SHP77 treated with DMSO at 0.1 percent for 48 hours (cell line): ENCODE data around the gene FOXP1.

Experiments used
- DNase-seq: peaks from one replicate; lab custom pipeline; 2025; lab: John Stamatoyannopoulos, UW

FOXP1 gene

GRCh38 chr3:71005702-71006321 lies 577.7 kb downstream of the FOXP1 start:
- DNase-seq: no peak

GRCh38 chr3:71003511-71003910 lies 580.0 kb downstream of the FOXP1 start:
- DNase-seq: no peak

DNA sequence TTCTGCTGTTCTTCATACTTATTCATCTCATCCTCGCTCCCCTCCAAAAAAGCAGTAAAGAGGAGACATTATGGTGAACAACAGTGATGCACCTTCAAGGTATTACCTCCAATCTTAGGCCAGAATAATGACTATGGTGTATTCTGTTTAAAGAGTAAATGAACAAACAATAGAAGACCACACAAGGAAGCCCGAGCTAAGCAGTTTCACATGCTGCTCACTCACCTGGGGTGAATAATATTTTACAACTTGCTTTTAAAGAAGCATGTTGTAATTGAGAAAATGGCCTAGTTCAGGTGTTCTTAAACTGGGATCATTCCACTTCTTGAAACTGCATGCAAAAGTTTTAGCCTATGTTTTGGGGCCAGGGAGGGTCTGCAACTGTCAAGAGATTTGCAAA lies 581.2 kb downstream of the FOXP1 start:
- DNase-seq: no peak

GRCh38 chr3:71001303-71001830 lies 582.2 kb downstream of the FOXP1 start:
- no peak for DNase-seq

DNA sequence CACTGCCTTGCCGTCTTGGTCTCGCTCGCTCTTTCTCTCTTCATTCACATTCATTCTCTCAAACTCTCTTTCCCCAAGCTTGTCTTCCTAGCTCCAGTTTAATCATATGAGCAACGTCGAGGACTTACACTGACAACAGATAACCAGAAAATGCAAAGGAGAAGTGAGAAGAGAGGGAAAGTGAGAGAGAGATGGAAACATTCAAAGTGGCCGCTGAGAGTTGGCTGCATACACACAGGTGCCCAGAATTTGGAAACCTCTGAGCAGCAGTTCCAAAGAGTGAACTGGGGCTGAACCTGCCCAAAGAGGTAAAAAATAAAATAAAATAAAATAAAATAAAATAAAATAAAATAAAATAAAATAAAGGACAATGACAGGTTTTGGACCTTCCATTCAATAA lies 583.0 kb downstream of the FOXP1 start:
- DNase-seq: no peak

- no peak for DNase-seq
These were observed 583.8 kb downstream of the FOXP1 start for GRCh38 chr3:70999730-71000129.

- DNase-seq: no peak
These were observed 587.4 kb downstream of the FOXP1 start for GRCh38 chr3:70996082-70996481.

DNA sequence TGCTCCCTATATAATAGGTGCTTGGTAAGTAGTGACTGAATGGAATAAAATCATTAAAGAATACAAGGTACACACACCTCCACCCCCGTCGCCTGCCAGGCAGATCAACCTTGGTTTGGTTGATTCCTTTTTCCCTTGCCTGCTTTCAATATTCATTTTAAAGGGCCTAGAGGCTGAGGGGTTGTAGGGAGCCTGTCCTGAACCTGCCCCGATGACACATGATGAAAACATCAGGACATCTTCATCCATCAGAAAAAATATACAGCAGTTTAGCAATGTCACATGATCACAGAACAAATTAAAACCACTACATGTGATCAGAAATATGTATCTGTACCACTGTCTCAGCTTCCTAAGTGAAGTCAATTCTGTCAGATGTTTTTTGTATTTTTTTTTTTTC lies 588.9 kb downstream of the FOXP1 start:
- no peak for DNase-seq

GRCh38 chr3:70992562-70993204 lies 590.8 kb downstream of the FOXP1 start:
- DNase-seq: no peak

GRCh38 chr3:70992131-70992530 lies 591.4 kb downstream of the FOXP1 start:
- DNase-seq: no peak

DNA sequence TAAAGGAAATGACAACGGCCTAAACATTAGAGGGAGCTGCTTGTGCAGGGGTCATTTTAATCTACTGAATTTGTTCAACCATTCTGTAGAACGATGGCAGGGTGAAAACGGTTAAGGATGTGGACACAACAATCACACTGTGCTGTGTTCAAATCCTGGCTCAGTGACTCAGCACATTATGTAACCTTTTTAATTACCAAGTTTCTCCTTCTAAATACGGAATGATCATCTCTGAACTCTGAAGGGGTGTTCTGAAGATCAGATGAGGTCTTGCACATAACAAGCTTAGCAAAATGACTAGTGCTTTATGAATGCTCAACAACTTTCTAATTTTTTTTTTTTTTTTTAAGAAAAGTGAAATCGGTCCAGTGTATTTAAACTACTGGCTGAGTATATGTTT lies 592.8 kb downstream of the FOXP1 start:
- DNase-seq: no peak

DNA sequence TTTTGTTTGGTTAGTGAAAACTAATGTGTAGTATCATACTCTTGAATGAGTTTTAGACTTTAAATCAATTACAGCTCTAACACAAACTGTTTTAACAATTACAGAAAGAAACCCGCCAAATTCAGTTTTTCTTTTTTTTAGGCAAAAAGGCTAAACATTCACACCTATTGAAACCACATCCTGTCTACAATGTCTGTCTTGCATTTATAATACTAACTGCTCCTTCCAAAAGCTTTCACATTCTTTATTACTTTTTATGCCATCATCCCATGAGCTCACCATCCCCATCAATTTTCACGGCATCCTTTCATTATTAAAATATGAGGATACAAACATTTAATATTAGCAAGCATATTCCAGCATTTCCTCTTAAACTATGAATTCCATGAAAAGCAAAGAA lies 593.3 kb downstream of the FOXP1 start:
- DNase-seq: no peak

- DNase-seq: no peak
These were observed 594.4 kb downstream of the FOXP1 start for GRCh38 chr3:70989174-70989573.

DNA sequence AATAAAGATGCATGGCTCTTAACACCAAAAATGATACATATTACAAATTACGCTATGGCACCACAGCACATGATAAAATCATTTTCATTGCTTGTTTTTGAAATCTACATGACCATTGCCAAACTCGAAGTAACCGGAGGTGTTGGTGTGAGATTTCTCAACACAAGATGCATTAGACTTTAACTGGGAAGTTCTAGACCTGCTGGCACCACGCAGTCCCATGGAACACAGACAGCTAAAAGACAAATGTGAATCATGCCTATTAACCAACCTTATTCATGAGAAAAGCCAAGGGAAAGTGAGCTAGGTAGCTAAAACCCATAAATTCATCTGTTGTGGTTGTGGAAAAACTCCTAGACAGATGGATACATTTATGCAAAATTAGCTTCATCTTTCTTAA lies 595.4 kb downstream of the FOXP1 start:
- no peak for DNase-seq

DNA sequence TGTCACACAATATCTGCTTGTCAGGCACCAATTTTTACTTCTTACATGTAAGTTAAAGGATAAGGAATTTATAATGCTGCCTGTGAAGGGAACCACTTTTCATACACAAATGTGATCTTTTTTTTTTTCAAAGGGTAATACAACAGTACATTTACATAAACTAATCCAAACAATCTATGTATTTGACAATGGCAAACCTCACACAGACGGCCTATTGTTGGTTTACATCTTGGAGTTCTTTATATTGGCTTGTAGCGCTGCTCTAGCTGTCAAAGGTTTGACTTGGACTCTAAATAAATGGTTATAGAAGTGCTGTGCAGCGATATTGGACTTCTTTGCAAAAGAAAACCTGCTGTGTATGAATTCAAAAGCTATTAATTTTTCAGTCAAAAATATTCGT lies 598.0 kb downstream of the FOXP1 start:
- no peak for DNase-seq

GRCh38 chr3:70984776-70985482 lies 598.6 kb downstream of the FOXP1 start:
- DNase-seq: no peak

GRCh38 chr3:70982700-70983140 lies 600.8 kb downstream of the FOXP1 start:
- DNase-seq: no peak

DNA sequence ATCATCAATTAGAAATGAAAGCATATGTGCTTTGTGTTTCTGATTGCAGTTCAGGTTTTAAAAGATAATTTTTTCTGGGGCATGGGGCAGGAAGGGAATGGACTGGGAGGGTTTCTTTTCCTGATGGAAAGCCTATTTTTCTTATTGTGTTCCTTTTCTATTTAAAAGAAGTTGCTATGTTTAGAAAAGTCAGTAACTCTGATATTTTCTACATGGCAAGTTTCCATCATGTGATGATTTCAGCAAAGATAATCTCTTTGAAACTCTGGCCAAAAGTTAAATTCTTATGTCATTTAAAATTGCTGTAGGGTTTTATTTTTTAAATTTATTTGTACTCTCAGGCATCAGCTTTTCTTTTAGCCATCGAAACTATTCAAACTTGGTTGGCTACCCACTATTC lies 601.2 kb downstream of the FOXP1 start:
- no peak for DNase-seq

- DNase-seq: no peak
These were observed 602.2 kb downstream of the FOXP1 start for GRCh38 chr3:70981231-70981880.

- no peak for DNase-seq
These were observed 602.8 kb downstream of the FOXP1 start for GRCh38 chr3:70980646-70981170.

DNA sequence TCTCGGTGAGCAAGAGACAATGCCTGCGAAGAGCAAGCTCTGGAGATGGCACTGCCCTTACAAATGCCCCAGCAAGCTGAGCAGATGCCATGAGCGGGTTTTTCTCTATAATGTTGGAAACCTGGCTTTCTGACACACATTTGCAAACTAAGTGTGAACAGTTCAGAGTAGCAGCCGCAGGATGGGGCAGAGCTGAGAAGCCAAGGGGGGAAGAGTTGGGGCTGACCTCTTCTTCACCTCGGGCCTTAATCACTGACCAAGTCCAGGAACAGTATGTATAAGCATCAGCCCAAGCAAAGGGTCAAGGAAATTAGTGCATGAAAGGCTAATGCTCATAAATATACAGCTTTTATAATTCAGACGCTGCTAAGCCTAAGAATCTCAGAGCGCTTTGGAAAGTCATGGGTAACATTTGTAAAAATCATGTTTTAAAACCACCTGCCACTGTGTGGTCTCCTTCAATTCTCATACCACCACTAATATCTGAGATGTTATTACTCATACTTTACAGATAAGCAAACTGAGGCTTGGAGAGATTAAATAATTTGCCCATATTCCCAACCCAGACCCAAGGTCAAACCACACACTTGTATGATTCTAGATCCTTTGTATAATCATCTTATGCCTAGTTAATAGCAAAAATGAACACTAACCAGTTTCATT lies 603.4 kb downstream of the FOXP1 start:
- DNase-seq: no peak

DNA sequence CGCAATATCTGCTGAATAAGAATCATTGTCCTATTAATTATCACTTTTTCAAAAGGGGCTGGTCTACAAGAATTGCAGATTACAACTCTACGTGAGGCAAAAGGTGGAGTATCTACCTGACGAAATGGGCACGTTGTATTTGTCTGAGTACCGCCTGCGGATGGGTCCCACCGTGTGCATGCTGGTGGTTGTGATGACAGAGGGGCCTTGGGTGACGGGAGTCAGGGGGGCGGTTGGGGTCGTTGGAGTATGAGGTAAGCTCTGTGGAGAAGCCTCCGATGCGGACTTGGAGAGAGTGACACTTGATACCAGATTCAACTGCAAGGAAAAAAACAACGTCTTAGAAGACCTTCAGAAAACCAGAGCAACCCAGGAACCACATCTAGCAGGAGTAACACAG lies 605.8 kb downstream of the FOXP1 start:
- no peak for DNase-seq
